ENCODE measurements around the gene ZFAND3. TPM values are rescaled to one million over a fixed set of nuclear protein-coding genes. Genes with fewer than 3 reads are reported as not detected.
"Not testable (repeated sequence)": the region's sequence is repeated elsewhere in the genome, so short reads cannot be mapped to it uniquely, and the experiment has no call there.

ZFAND3 gene
- total and polyA plus RNA-seq, 7 donors: 48.5 to 166 (median 141) TPM

- Histone ChIP-seq H3K4me1 (peaks cover 35% of the 10 kb centered on the region), H3K36me3 (ENCODE audit: insufficient read depth in 1 of 2, low read depth in 1 of 2) (no peaks in the 10 kb centered on the region), H3K4me3 (no peak overlapping the region), H3K9me3 (no peaks in the 10 kb centered on the region), H3K27me3 (ENCODE audit: insufficient read depth in 3 of 3, low read length in 2 of 3) (no peaks in the 10 kb centered on the region), H3K27ac (no peak overlapping the region)
- no peak for TF ChIP-seq CTCF (IDR thresholded peaks at IDR 0.05)
- DNase-seq (no peak), ATAC-seq (no peak)
- 71 to 83% (median 73%) methylated on average over 3 of the region's 3 CpGs for WGBS, 3 donors
- intact Hi-C loops (cut with DNase I): no loop called here
Measured at GRCh38 chr6:37959061-37959460, 139.5 kb downstream of the ZFAND3 start.

GRCh38 chr6:37960139-37960935, 140.8 kb downstream of the ZFAND3 start:
- Histone ChIP-seq H3K27ac (no peak overlapping the region), H3K4me3 (no peak overlapping the region), H3K4me1 (peaks cover 24% of the 10 kb centered on the region), H3K27me3 (ENCODE audit: insufficient read depth in 3 of 3, low read length in 2 of 3) (no peaks in the 10 kb centered on the region), H3K9me3 (no peaks in the 10 kb centered on the region), H3K36me3 (ENCODE audit: insufficient read depth in 1 of 2, low read depth in 1 of 2) (no peaks in the 10 kb centered on the region)
- ATAC-seq: no peak
- DNase-seq: no peak
- TF ChIP-seq CTCF (IDR thresholded peaks at IDR 0.05): no peak
- WGBS, 3 donors: 94 to 99% (median 98%) methylated on average over 4 of the region's 4 CpGs
- intact Hi-C loops (cut with DNase I): no loop called here

- intact Hi-C loops (cut with DNase I): not testable (repeated sequence)
Measured at GRCh38 chr6:37962481-37963080, 143.1 kb downstream of the ZFAND3 start.

GRCh38 chr6:37965964-37966676, 146.6 kb downstream of the ZFAND3 start:
- no peak overlapping the region for H3K27ac ChIP-seq
- H3K9me3 ChIP-seq: no peaks in the 10 kb centered on the region
- peaks cover 5% of the 10 kb centered on the region for H3K4me1 ChIP-seq
- no peak overlapping the region for H3K4me3 ChIP-seq
- WGBS, 3 donors: 90 to 95% (median 91%) methylated on average over 3 of the region's 3 CpGs
- ATAC-seq: peak in 1 of 4 donors; percentile 40
- H3K36me3 ChIP-seq (ENCODE audit: insufficient read depth in 1 of 2, low read depth in 1 of 2): no peaks in the 10 kb centered on the region
- no peak for TF ChIP-seq CTCF (IDR thresholded peaks at IDR 0.05)
- no peaks in the 10 kb centered on the region for H3K27me3 ChIP-seq (ENCODE audit: insufficient read depth in 3 of 3, low read length in 2 of 3)
- no peak for DNase-seq
- intact Hi-C loops (cut with DNase I): no loop called here

More at GRCh38 chr6:37962481-37963080, 143.1 kb downstream of the ZFAND3 start:
- not testable (repeated sequence) for ATAC-seq; H3K27ac ChIP-seq; H3K9me3 ChIP-seq; H3K27me3 ChIP-seq (ENCODE audit: insufficient read depth in 3 of 3, low read length in 2 of 3); H3K4me3 ChIP-seq; H3K4me1 ChIP-seq; H3K36me3 ChIP-seq (ENCODE audit: insufficient read depth in 1 of 2, low read depth in 1 of 2); DNase-seq
- WGBS, 3 donors: 97% methylated on average over 17 of the region's 17 CpGs

GRCh38 chr6:37966801-37967200, 147.3 kb downstream of the ZFAND3 start:
- Histone ChIP-seq H3K27me3 (ENCODE audit: insufficient read depth in 3 of 3, low read length in 2 of 3) (no peaks in the 10 kb centered on the region), H3K9me3 (no peaks in the 10 kb centered on the region), H3K27ac (no peak overlapping the region), H3K4me1 (peaks cover 5% of the 10 kb centered on the region), H3K4me3 (no peak overlapping the region), H3K36me3 (ENCODE audit: insufficient read depth in 1 of 2, low read depth in 1 of 2) (no peaks in the 10 kb centered on the region)
- DNase-seq: no peak
- no peak for ATAC-seq
- WGBS, 3 donors: 54 to 77% (median 64%) methylated on average over 1 of the region's 1 CpG
- TF ChIP-seq CTCF (IDR thresholded peaks at IDR 0.05): no peak
- intact Hi-C loops (cut with DNase I): no loop called here
